Fibroblast of lung (primary cell): ENCODE results near the gene RUNX1. TPM values are rescaled to one million over a fixed set of nuclear protein-coding genes. Genes with fewer than 3 reads are reported as not detected.
A peak's percentile ranks its signal among the peaks of the same experiment; 100 is the strongest.

ENCODE experiments used
- DNase-seq, 2 donors: peaks; one replicate each; pipeline versions ENCODE4 v3.0.0 to v3.0.0-alpha.2; 2010; ENCODE audit warnings: low read depth in 2 of 2
- H2AFZ ChIP-seq: 2 replicates; pipeline ENCODE4 v1.5.1; 2012; ENCODE audit warnings: low read length, control low read depth, inconsistent platforms
- H3K27ac ChIP-seq: 2 replicates; pipeline ENCODE4 v1.5.1; 2011; ENCODE audit warnings: low read length, control low read depth; ENCODE audit not compliant: insufficient read depth
- H3K27me3 ChIP-seq: 2 replicates; pipeline ENCODE4 v1.5.1; 2011; ENCODE audit warnings: mild to moderate bottlenecking, low read length; ENCODE audit not compliant: control insufficient read depth, insufficient read depth
- H3K36me3 ChIP-seq: 2 replicates; pipeline ENCODE4 v1.5.1; 2011; ENCODE audit warnings: low read length; ENCODE audit not compliant: control insufficient read depth, insufficient read depth
- H3K4me1 ChIP-seq: 2 replicates; pipeline ENCODE4 v1.5.1; 2011; ENCODE audit warnings: low read length; ENCODE audit not compliant: control insufficient read depth, insufficient read depth; ENCODE audit errors: extremely low read depth
- H3K4me2 ChIP-seq: 2 replicates; pipeline ENCODE4 v1.5.1; 2011; ENCODE audit warnings: low read length, control low read depth; ENCODE audit not compliant: insufficient read depth; ENCODE audit errors: extremely low read depth
- H3K4me3 ChIP-seq, 4 experiments: fragments of 200-600 bp in 1 of 4; sonication (generic) in 1 of 4; replicated peaks in 1 of 4; 2 replicates each; pipeline ENCODE4 v1.5.1; 2011 to 2016; ENCODE audit warnings: low read length in 4 of 4, low read depth in 3 of 4, mild to moderate bottlenecking in 3 of 4, control low read depth in 2 of 4, inconsistent platforms in 1 of 4, mixed read lengths in 1 of 4; ENCODE audit not compliant: insufficient read depth in 1 of 4; ENCODE audit errors: control extremely low read depth in 1 of 4
- H3K79me2 ChIP-seq: 2 replicates; pipeline ENCODE4 v1.5.1; 2012; ENCODE audit warnings: mild to moderate bottlenecking, low read length, inconsistent platforms; ENCODE audit not compliant: control insufficient read depth, insufficient read depth
- H3K9ac ChIP-seq: 2 replicates; pipeline ENCODE4 v1.5.1; 2011; ENCODE audit warnings: mild to moderate bottlenecking, low read length, control low read depth; ENCODE audit not compliant: insufficient read depth
- H3K9me3 ChIP-seq: 2 replicates; pipeline ENCODE4 v1.5.1; 2012; ENCODE audit warnings: low read depth, low read length; ENCODE audit not compliant: control insufficient read depth, insufficient read depth
- H4K20me1 ChIP-seq: 2 replicates; pipeline ENCODE4 v1.5.1; 2011; ENCODE audit warnings: low read length; ENCODE audit not compliant: control insufficient read depth, insufficient read depth; ENCODE audit errors: extremely low read depth
- CTCF ChIP-seq, 2 donors: IDR thresholded peaks in 1 of 2; conservative IDR thresholded peaks in 1 of 2; 1 replicate in 1 of 2; 2 replicates in 1 of 2; pipeline ENCODE4 v1.5.1; 2011 to 2012; ENCODE audit warnings: low read length in 2 of 2, control low read depth in 1 of 2, inconsistent platforms in 1 of 2, low read depth in 1 of 2, mild to moderate bottlenecking in 1 of 2
- EZH2 ChIP-seq: IDR thresholded peaks from 2 replicates; pipeline ENCODE4 v1.5.1; 2012; ENCODE audit warnings: low read length, control low read depth, mild to moderate bottlenecking; ENCODE audit errors: missing control alignments
- polyA plus RNA-seq, 2 donors: library from polyadenylated mRNA; depleted of rRNA in 1 of 2; stranded (reverse) in 1 of 2; unstranded in 1 of 2; fragments of >200 nt; gene quantifications; 2 replicates each; pipeline ENCODE4 v1.2.1, GENCODE V29; 2011 to 2012; ENCODE audit warnings: missing spikeins in 1 of 2
- total RNA-seq: library from RNA; depleted of rRNA; stranded (reverse); fragments of >200 nt; gene quantifications from 2 replicates; pipeline ENCODE4 v1.2.1, GENCODE V29; 2014

Gene RUNX1
- total and polyA plus RNA-seq, 2 donors (not counting 1 experiment from before 2014, with no cell fraction given), result 23.1 to 41.6 TPM

- Histone ChIP-seq H3K4me2 (no peak overlapping the region), H3K4me1 (peaks cover 7% of the 10 kb centered on the region), H3K9ac (no peak overlapping the region), H3K36me3 (no peaks in the 10 kb centered on the region), H4K20me1 (no peaks in the 10 kb centered on the region), H3K27ac (no peak overlapping the region), H3K4me3 (no peak overlapping the region), H3K9me3 (no peaks in the 10 kb centered on the region), H3K27me3 (no peaks in the 10 kb centered on the region), H3K79me2 (no peaks in the 10 kb centered on the region), H2AFZ (no peak overlapping the region)
- no peak for DNase-seq
- TF ChIP-seq CTCF (conservative IDR thresholded peaks at IDR 0.05 in 1 of 2, IDR thresholded peaks at IDR 0.05 in 1 of 2; ENCODE audit: low read depth in 1 of 2, low read length in 2 of 2) (no peak), EZH2 (no peak)
These were observed 78.5 kb downstream of the RUNX1 start for GRCh38 chr21:34970566-34970965.

GRCh38 chr21:34970167-34970500 lies 79.0 kb downstream of the RUNX1 start:
- no peaks in the 10 kb centered on the region for H3K79me2 ChIP-seq
- H3K27me3 ChIP-seq, result no peaks in the 10 kb centered on the region
- no peaks in the 10 kb centered on the region for H3K36me3 ChIP-seq
- H2AFZ ChIP-seq, result no peak overlapping the region
- no peak overlapping the region for H3K9ac ChIP-seq
- no peak overlapping the region for H3K4me3 ChIP-seq
- no peaks in the 10 kb centered on the region for H3K9me3 ChIP-seq
- no peaks in the 10 kb centered on the region for H4K20me1 ChIP-seq
- H3K4me2 ChIP-seq, result no peak overlapping the region
- no peak for DNase-seq
- no peak for TF ChIP-seq CTCF (conservative IDR thresholded peaks at IDR 0.05 in 1 of 2, IDR thresholded peaks at IDR 0.05 in 1 of 2; ENCODE audit: low read depth in 1 of 2, low read length in 2 of 2)
- no peak for TF ChIP-seq EZH2
- H3K27ac ChIP-seq, result no peak overlapping the region
- peaks cover 9% of the 10 kb centered on the region for H3K4me1 ChIP-seq

GRCh38 chr21:34969423-34970166 lies 79.5 kb downstream of the RUNX1 start:
- peak in 1 of 2 donors; percentile 66 for DNase-seq
- Histone ChIP-seq H2AFZ (no peak overlapping the region), H3K79me2 (no peaks in the 10 kb centered on the region), H3K9ac (no peak overlapping the region), H3K4me1 (peaks cover 14% of the 10 kb centered on the region), H3K9me3 (no peaks in the 10 kb centered on the region), H3K27ac (no peak overlapping the region), H3K4me2 (no peak overlapping the region), H3K4me3 (no peak overlapping the region), H3K36me3 (no peaks in the 10 kb centered on the region), H4K20me1 (no peaks in the 10 kb centered on the region), H3K27me3 (no peaks in the 10 kb centered on the region)
- no peak for TF ChIP-seq EZH2
- TF ChIP-seq CTCF (conservative IDR thresholded peaks at IDR 0.05 in 1 of 2, IDR thresholded peaks at IDR 0.05 in 1 of 2; ENCODE audit: low read depth in 1 of 2, low read length in 2 of 2), result no peak
